Measurements from ENCODE around the gene PDPN. TPM values are rescaled to one million over a fixed set of nuclear protein-coding genes. Genes with fewer than 3 reads are reported as not detected.

Gene PDPN
- total and polyA plus RNA-seq, 2 of the 8 experiments (the other 6 are each of a cell fraction or from before 2014, with no cell fraction given): 44.7 to 169 TPM

DNA sequence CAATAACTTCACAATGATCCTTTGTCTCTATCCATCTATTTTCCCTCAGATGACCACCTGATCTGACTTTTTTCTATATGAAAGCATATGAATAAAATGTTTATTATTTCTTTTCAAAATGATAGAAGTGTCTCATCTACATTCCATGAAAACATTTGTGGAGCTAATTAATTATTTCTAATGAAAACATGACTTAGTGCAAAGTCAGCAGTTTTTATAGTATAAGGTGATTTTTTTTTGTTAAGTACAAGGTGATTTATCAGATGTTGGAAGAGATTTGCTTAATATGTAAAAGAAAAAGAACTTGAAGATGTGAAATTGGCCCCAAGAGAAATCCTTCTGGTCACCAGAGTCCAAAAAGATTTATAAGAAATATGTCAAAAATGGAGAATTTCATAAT, 43.5 kb downstream of the PDPN start:
- Histone ChIP-seq H3K36me3 (ENCODE audit: control insufficient read depth in 2 of 4, insufficient read depth in 4 of 4, low read length in 3 of 4) (no peaks in the 10 kb centered on the region), H3K4me2 (ENCODE audit: insufficient read depth in 1 of 2, low read depth in 2 of 2, low read length in 2 of 2) (no peak overlapping the region), H2AFZ (ENCODE audit: low read length) (no peak overlapping the region), H2BK120ac (replicated peaks; ENCODE audit: low read depth, low read length) (no peak overlapping the region), H3K4ac (replicated peaks; ENCODE audit: insufficient read length, low read depth, low read length) (no peak overlapping the region), H3K9me3 (ENCODE audit: insufficient read depth in 2 of 2, low read depth in 1 of 2, low read length in 1 of 2) (no peaks in the 10 kb centered on the region; a peak in 1 of 4 replicates), H2BK5ac (ENCODE audit: low read depth, low read length) (no peak overlapping the region), H3K27ac (ENCODE audit: low read depth, low read length) (no peak overlapping the region), H3K79me2 (ENCODE audit: control insufficient read depth in 1 of 2, insufficient read depth in 2 of 2, low read length in 2 of 2) (no peaks in the 10 kb centered on the region), H2BK12ac (ENCODE audit: low read depth, low read length) (no peak overlapping the region), H3K9ac (replicated peaks in 1 of 4; ENCODE audit: extremely low read depth in 1 of 4, low read depth in 3 of 4, low read length in 3 of 4) (no peak overlapping the region), H3K23me2 (ENCODE audit: low read depth, low read length) (no peaks in the 10 kb centered on the region), H3K4me3 (ENCODE audit: extremely low read depth in 1 of 4, insufficient read depth in 2 of 4, low read depth in 3 of 4, low read length in 4 of 4) (no peak overlapping the region), H4K20me1 (replicated peaks in 1 of 2; ENCODE audit: control insufficient read depth in 1 of 2, insufficient read depth in 2 of 2, low read length in 2 of 2) (no peaks in the 10 kb centered on the region), H3K56ac (replicated peaks; ENCODE audit: insufficient read length, low read depth, low read length) (no peak overlapping the region), H3K79me1 (ENCODE audit: low read depth, low read length) (no peaks in the 10 kb centered on the region), H3K23ac (ENCODE audit: insufficient read length) (no peak overlapping the region), H4K8ac (ENCODE audit: extremely low read depth, insufficient read depth, low read length) (no peak overlapping the region), H3K14ac (ENCODE audit: insufficient read length) (no peak overlapping the region), H3K27me3 (replicated peaks in 1 of 4; ENCODE audit: control insufficient read depth in 3 of 4, extremely low read depth in 1 of 4, insufficient read depth in 3 of 4, low read length in 3 of 4) (no peaks in the 10 kb centered on the region), H2BK15ac (ENCODE audit: low read length) (no peak overlapping the region), H2AK5ac (ENCODE audit: low read depth, low read length) (no peak overlapping the region), H4K91ac (replicated peaks; ENCODE audit: insufficient read length, low read length) (no peak overlapping the region), H3K18ac (ENCODE audit: extremely low read depth, low read length) (no peak overlapping the region), H3K4me1 (replicated peaks in 1 of 4; ENCODE audit: control insufficient read depth in 3 of 4, insufficient read depth in 4 of 4, low read length in 3 of 4) (no peaks in the 10 kb centered on the region), H4K5ac (ENCODE audit: insufficient read length, low read depth, low read length) (no peak overlapping the region), H2BK20ac (ENCODE audit: low read length) (no peak overlapping the region)
- ChIA-PET CTCF (ENCODE audit: partially characterized antibody) (no interaction called here), POLR2A (ENCODE audit: partially characterized antibody) (no interaction called here)
- DNase-seq (ENCODE audit: low read depth in 1 of 2, low spot score in 2 of 2) (no peak), FAIRE-seq (no peak)
- TF ChIP-seq, protein P1, sequence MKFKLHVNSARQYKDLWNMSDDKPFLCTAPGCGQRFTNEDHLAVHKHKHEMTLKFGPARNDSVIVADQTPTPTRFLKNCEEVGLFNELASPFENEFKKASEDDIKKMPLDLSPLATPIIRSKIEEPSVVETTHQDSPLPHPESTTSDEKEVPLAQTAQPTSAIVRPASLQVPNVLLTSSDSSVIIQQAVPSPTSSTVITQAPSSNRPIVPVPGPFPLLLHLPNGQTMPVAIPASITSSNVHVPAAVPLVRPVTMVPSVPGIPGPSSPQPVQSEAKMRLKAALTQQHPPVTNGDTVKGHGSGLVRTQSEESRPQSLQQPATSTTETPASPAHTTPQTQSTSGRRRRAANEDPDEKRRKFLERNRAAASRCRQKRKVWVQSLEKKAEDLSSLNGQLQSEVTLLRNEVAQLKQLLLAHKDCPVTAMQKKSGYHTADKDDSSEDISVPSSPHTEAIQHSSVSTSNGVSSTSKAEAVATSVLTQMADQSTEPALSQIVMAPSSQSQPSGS (IDR thresholded peaks at IDR 0.05; ENCODE audit: low read length): no peak
- TF ChIP-seq SP2 (IDR thresholded peaks at IDR 0.05; ENCODE audit: low read length): no peak
- TF ChIP-seq CHD1 (IDR thresholded peaks at IDR 0.05; ENCODE audit: low read depth, low read length): no peak
- TF ChIP-seq BCL11A (IDR thresholded peaks at IDR 0.05; ENCODE audit: low read depth in 2 of 2, low read length in 2 of 2): no peak
- no peak for TF ChIP-seq CTBP2 (IDR thresholded peaks at IDR 0.05; ENCODE audit: borderline replicate concordance, insufficient read depth, insufficient read length, low read length)
- peak; percentile 91 for TF ChIP-seq MAFK (IDR thresholded peaks at IDR 0.05; ENCODE audit: low read depth, low read length)
- no peak for TF ChIP-seq CEBPB (IDR thresholded peaks at IDR 0.05; ENCODE audit: low read depth, low read length)
- TF ChIP-seq POLR2AphosphoS5 (IDR thresholded peaks at IDR 0.05; ENCODE audit: low read depth, low read length): no peak
